ENCODE data around the gene RNASEH2B. TPM values are rescaled to one million over a fixed set of nuclear protein-coding genes. Genes with fewer than 3 reads are reported as not detected.

The RNASEH2B gene
- total RNA-seq, 2 donors from 2014 or later: 37.2 to 79.7 TPM

DNA sequence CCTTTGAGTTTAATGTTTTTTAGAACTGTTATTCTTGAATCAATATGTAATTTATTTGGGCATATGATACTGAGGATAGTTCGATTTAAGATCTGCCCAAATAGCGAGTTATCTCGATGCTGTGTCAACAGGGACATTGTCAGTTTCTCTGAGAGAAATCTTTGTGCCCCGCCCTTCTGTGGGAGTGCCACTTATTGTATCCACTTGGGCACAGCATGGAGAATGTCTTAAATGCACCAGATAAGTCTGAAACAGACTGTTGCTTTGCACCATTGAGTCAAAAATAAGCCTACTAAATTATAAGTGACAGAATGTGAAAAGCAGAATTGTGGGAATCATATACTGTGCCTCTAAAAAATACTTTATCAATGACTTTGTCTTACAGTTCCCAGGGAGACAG is 45.6 kb downstream of the RNASEH2B start:
- TF ChIP-seq, protein P1, sequence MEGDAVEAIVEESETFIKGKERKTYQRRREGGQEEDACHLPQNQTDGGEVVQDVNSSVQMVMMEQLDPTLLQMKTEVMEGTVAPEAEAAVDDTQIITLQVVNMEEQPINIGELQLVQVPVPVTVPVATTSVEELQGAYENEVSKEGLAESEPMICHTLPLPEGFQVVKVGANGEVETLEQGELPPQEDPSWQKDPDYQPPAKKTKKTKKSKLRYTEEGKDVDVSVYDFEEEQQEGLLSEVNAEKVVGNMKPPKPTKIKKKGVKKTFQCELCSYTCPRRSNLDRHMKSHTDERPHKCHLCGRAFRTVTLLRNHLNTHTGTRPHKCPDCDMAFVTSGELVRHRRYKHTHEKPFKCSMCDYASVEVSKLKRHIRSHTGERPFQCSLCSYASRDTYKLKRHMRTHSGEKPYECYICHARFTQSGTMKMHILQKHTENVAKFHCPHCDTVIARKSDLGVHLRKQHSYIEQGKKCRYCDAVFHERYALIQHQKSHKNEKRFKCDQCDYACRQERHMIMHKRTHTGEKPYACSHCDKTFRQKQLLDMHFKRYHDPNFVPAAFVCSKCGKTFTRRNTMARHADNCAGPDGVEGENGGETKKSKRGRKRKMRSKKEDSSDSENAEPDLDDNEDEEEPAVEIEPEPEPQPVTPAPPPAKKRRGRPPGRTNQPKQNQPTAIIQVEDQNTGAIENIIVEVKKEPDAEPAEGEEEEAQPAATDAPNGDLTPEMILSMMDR (IDR thresholded peaks at IDR 0.05): no peak
- Histone ChIP-seq H3K27me3 (replicated peaks; ENCODE audit: insufficient read depth) (no peaks in the 10 kb centered on the region), H3K9me3 (no peaks in the 10 kb centered on the region), H3K27ac (no peak overlapping the region), H3K4me3 (no peak overlapping the region), H3K4me1 (ENCODE audit: control insufficient read depth in 1 of 2, low read depth in 2 of 2) (peaks cover 0 to 12% of the 10 kb centered on the region in 2 donors), H3K36me3 (no peaks in the 10 kb centered on the region)
- ATAC-seq (ENCODE audit: insufficient number of reproducible peaks, low FRiP score, low read depth) (no peak), DNase-seq (ENCODE audit: low spot score) (no peak)

DNA sequence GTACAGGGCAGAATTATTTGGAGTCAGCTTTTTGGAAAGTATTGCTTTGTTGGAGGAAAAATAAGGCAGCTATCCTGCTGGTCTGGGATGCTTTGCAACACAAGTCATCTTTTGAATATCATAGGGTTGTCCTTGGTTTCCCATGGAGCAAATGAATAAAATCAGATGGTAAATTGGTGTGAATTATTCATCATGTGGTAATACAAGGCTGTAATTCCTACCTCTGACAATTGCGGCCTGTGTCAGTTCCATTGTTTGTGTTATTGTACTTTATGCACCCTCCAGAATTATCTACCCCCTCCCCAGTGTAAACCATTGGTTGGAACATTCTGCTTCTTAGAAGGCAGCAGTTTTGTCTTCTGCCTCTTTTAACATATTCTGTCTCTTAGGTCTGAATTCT is 46.2 kb downstream of the RNASEH2B start:
- Histone ChIP-seq H3K4me1 (ENCODE audit: control insufficient read depth in 1 of 2, low read depth in 2 of 2) (peaks cover 0 to 7% of the 10 kb centered on the region in 2 donors), H3K27ac (no peak overlapping the region), H3K9me3 (no peaks in the 10 kb centered on the region), H3K36me3 (no peaks in the 10 kb centered on the region), H3K4me3 (no peak overlapping the region), H3K27me3 (replicated peaks; ENCODE audit: insufficient read depth) (no peaks in the 10 kb centered on the region)
- TF ChIP-seq, protein P1 (IDR thresholded peaks at IDR 0.05): no peak
- ATAC-seq (ENCODE audit: insufficient number of reproducible peaks, low FRiP score, low read depth) (no peak), DNase-seq (ENCODE audit: low spot score) (no peak)

DNA sequence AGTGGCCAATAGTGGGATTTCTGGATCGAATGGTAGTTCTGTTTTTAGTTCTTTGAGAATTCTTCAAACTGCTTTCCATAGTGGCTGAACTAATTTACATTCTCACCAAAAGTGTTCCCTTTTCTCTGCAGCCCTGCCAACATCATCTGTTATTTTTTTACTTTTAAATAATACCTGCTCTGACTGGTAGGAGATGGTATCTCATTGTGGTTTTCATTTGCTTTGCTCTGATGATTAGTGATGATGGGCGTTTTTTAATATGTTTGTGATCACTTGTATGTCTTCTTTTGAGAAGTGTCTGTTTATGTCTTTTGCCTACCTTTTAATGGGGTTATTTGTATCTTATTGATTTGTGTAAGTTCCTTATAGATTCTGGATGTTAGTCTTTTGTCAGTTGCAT is 48.0 kb downstream of the RNASEH2B start:
- H3K27ac ChIP-seq: no peak overlapping the region
- no peaks in the 10 kb centered on the region for H3K9me3 ChIP-seq
- H3K4me1 ChIP-seq (ENCODE audit: control insufficient read depth in 1 of 2, low read depth in 2 of 2): no peaks in the 10 kb centered on the region
- TF ChIP-seq, protein P1 (IDR thresholded peaks at IDR 0.05): no peak
- H3K27me3 ChIP-seq (replicated peaks; ENCODE audit: insufficient read depth): no peaks in the 10 kb centered on the region
- no peak overlapping the region for H3K4me3 ChIP-seq
- no peaks in the 10 kb centered on the region for H3K36me3 ChIP-seq
- ATAC-seq (ENCODE audit: insufficient number of reproducible peaks, low FRiP score, low read depth): no peak
- no peak for DNase-seq (ENCODE audit: low spot score)

DNA sequence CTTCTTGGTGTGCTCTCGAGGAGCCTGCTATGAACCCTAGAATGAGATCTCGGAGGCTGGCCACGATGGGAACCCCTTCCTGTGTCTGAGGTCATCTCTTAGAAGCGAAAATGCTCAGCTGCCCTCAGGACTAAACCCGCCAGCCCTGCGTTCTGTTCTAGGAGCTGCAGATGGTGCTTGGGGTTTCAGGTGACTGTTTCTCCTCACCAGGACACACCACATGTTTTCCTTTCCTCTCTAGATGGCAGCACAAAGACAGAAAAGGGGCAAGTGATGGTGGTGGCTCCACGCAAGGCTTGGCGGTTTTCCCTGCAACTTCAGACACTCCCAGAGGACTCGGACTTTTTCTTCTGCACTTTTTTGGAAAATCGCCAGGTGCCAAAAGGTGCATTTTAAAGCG is 60.1 kb downstream of the RNASEH2B start:
- DNase-seq (ENCODE audit: low spot score) (no peak), ATAC-seq (ENCODE audit: insufficient number of reproducible peaks, low FRiP score, low read depth) (no peak)
- no peak overlapping the region for H3K4me3 ChIP-seq
- H3K9me3 ChIP-seq: no peaks in the 10 kb centered on the region
- no peaks in the 10 kb centered on the region for H3K27me3 ChIP-seq (replicated peaks; ENCODE audit: insufficient read depth)
- TF ChIP-seq, protein P1 (IDR thresholded peaks at IDR 0.05): peak; percentile 11
- H3K4me1 ChIP-seq (ENCODE audit: control insufficient read depth in 1 of 2, low read depth in 2 of 2): no peaks in the 10 kb centered on the region
- H3K27ac ChIP-seq: no peak overlapping the region
- peaks cover 2% of the 10 kb centered on the region for H3K36me3 ChIP-seq

DNA sequence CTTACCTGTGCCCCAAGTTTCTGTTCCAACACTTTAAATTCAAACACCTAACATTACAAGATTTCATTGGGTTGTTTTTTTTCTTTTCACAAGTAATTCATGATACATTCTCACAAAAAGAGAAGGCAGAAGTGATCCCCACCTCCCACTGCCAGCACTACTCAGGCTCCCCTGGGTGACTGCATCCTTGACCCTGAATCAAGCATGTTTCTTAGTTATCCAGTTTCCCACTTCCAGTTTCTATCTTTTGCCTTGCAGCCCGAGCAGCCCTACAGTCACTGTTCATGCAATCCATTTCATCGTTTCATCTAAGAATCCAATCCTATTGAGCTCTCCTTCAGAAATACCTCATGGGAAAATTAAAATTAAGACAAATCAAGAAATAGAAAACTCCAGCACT is 61.4 kb downstream of the RNASEH2B start:
- ATAC-seq (ENCODE audit: insufficient number of reproducible peaks, low FRiP score, low read depth) (no peak), DNase-seq (ENCODE audit: low spot score) (no peak)
- H3K9me3 ChIP-seq: no peaks in the 10 kb centered on the region
- H3K27me3 ChIP-seq (replicated peaks; ENCODE audit: insufficient read depth): no peaks in the 10 kb centered on the region
- H3K27ac ChIP-seq: no peak overlapping the region
- no peaks in the 10 kb centered on the region for H3K36me3 ChIP-seq
- no peak overlapping the region for H3K4me3 ChIP-seq
- no peaks in the 10 kb centered on the region for H3K4me1 ChIP-seq (ENCODE audit: control insufficient read depth in 1 of 2, low read depth in 2 of 2)
- TF ChIP-seq, protein P1 (IDR thresholded peaks at IDR 0.05): no peak

Measured in thoracic aorta (tissue), 2 donors.